Liver (tissue), 9 donors: ENCODE data around the gene MIPEP. TPM values are rescaled to one million over a fixed set of nuclear protein-coding genes. Genes with fewer than 3 reads are reported as not detected.

Experiments
- DNase-seq: peaks from one replicate; pipeline ENCODE4 v3.0.0-alpha.2; 2017; ENCODE audit warnings: low spot score
- H3K27ac ChIP-seq, 2 donors: one replicate each; pipeline ENCODE4 v1.7.0; 2013; ENCODE audit warnings: inconsistent platforms in 2 of 2, low read length in 2 of 2, control low read depth in 1 of 2, low read depth in 1 of 2, mild to moderate bottlenecking in 1 of 2
- H3K27me3 ChIP-seq, 4 donors: one replicate each; pipeline versions ENCODE4 v1.6.1 to v1.7.0; 2013; ENCODE audit warnings: low read length in 3 of 4, inconsistent platforms in 1 of 4, mild to moderate bottlenecking in 1 of 4, moderate library complexity in 1 of 4; ENCODE audit not compliant: control insufficient read depth in 4 of 4, insufficient read depth in 4 of 4
- H3K36me3 ChIP-seq, 4 donors: one replicate each; pipeline versions ENCODE4 v1.6.1 to v1.7.0; 2013; ENCODE audit warnings: low read length in 3 of 4, mild to moderate bottlenecking in 3 of 4, low read depth in 1 of 4, moderate library complexity in 1 of 4; ENCODE audit not compliant: control insufficient read depth in 4 of 4, insufficient read depth in 3 of 4
- H3K4me1 ChIP-seq, 4 donors: one replicate each; pipeline versions ENCODE4 v1.6.1 to v1.7.0; 2013; ENCODE audit warnings: low read length in 3 of 4, mild to moderate bottlenecking in 3 of 4, moderate library complexity in 1 of 4; ENCODE audit not compliant: control insufficient read depth in 4 of 4, insufficient read depth in 4 of 4
- H3K4me3 ChIP-seq, 3 donors: one replicate each; pipeline versions ENCODE4 v1.6.1 to v1.7.0; 2013; ENCODE audit warnings: low read length in 3 of 3, control low read depth in 1 of 3, low read depth in 1 of 3, mild to moderate bottlenecking in 1 of 3
- H3K9ac ChIP-seq, 2 donors: one replicate each; pipeline ENCODE4 v1.7.0; 2013; ENCODE audit warnings: low read length in 2 of 2, mild to moderate bottlenecking in 2 of 2, moderate library complexity in 2 of 2, control low read depth in 1 of 2, low read depth in 1 of 2
- H3K9me3 ChIP-seq, 4 donors: one replicate each; pipeline versions ENCODE4 v1.6.1 to v1.7.0; 2013; ENCODE audit warnings: low read length in 3 of 4; ENCODE audit not compliant: control insufficient read depth in 4 of 4
- ATF3 ChIP-seq: IDR thresholded peaks from 2 replicates; pipeline ENCODE4 v1.6.1; 2016; ENCODE audit warnings: antibody characterized with exemption
- CTCF ChIP-seq: fragments of 150-350 bp; IDR thresholded peaks from 2 replicates; pipeline ENCODE4 v1.5.1; 2017; ENCODE audit warnings: improper control_type of control experiment, low read depth, low read length; ENCODE audit not compliant: missing input control
- EGR1 ChIP-seq, 2 donors: IDR thresholded peaks; 2 replicates each; pipeline ENCODE4 v1.6.1; 2016 to 2018; ENCODE audit warnings: antibody characterized with exemption in 2 of 2, low read depth in 2 of 2
- FOXA1 ChIP-seq: IDR thresholded peaks from 2 replicates; pipeline ENCODE4 v1.6.1; 2016; ENCODE audit warnings: antibody characterized with exemption
- FOXA2 ChIP-seq: IDR thresholded peaks from 2 replicates; pipeline ENCODE4 v1.6.1; 2016; ENCODE audit warnings: antibody characterized with exemption
- HNF4A ChIP-seq, 2 donors: conservative IDR thresholded peaks; 2 replicates each; pipeline ENCODE4 v1.6.1; 2016; ENCODE audit warnings: antibody characterized with exemption in 2 of 2, mild to moderate bottlenecking in 2 of 2
- HNF4G ChIP-seq: IDR thresholded peaks from 2 replicates; pipeline ENCODE4 v1.6.1; 2016; ENCODE audit warnings: antibody characterized with exemption
- MAX ChIP-seq: IDR thresholded peaks from 2 replicates; pipeline ENCODE4 v1.6.1; 2016; ENCODE audit warnings: antibody characterized with exemption
- NR2F2 ChIP-seq: IDR thresholded peaks from 2 replicates; pipeline ENCODE4 v1.6.1; 2016; ENCODE audit warnings: antibody characterized with exemption
- RAD21 ChIP-seq, 2 donors: IDR thresholded peaks; 2 replicates each; pipeline ENCODE4 v1.6.1; 2016; ENCODE audit warnings: antibody characterized with exemption in 2 of 2, mild to moderate bottlenecking in 2 of 2
- REST ChIP-seq: IDR thresholded peaks from 2 replicates; pipeline ENCODE4 v1.6.1; 2016; ENCODE audit warnings: antibody characterized with exemption, mild to moderate bottlenecking
- RXRA ChIP-seq, 2 donors: IDR thresholded peaks; 2 replicates each; pipeline ENCODE4 v1.6.1; 2017 to 2018; ENCODE audit warnings: antibody characterized with exemption in 2 of 2, mild to moderate bottlenecking in 1 of 2
- SP1 ChIP-seq: IDR thresholded peaks from 2 replicates; pipeline ENCODE4 v1.6.1; 2018; ENCODE audit warnings: antibody characterized with exemption, mild to moderate bottlenecking
- TAF1 ChIP-seq: conservative IDR thresholded peaks from 2 replicates; pipeline ENCODE4 v1.6.1; 2016; ENCODE audit warnings: antibody characterized with exemption, mild to moderate bottlenecking
- YY1 ChIP-seq: IDR thresholded peaks from 2 replicates; pipeline ENCODE4 v1.6.1; 2016; ENCODE audit warnings: antibody characterized with exemption, mild to moderate bottlenecking
- ZBTB33 ChIP-seq: IDR thresholded peaks from 2 replicates; pipeline ENCODE4 v1.6.1; 2016; ENCODE audit warnings: antibody characterized with exemption
- WGBS: extraction: QIAGEN DNeasy Blood & Tissue Kit; methylation state at CpG from one replicate; pipeline ENCODE4 v1.1.7; 2013; 5-methylcytosine and 5-hydroxymethylcytosine counted together
- polyA plus RNA-seq, 2 donors: library from polyadenylated mRNA; stranded (reverse) in 1 of 2; unstranded in 1 of 2; fragments of 200-250 nt in 1 of 2; fragments of >200 nt in 1 of 2; fragmentation: Nextera tagmentation in 1 of 2; extraction: Ambion mirVana in 1 of 2; gene quantifications; one replicate each; pipeline versions ENCODE4 v1.2.1 to v1.2.3, GENCODE V29; 2013 to 2015
- total RNA-seq, 2 donors: library from RNA; depleted of rRNA; stranded (reverse); fragments of >200 nt; gene quantifications; one replicate each; pipeline ENCODE4 v1.2.3, GENCODE V29; 2014
- donor health status: healthy.
- donor health status: healthy.
- donor health status: healthy.
- donor health status: healthy.
- donor health status: healthy.

The MIPEP gene
- total and polyA plus RNA-seq, 4 donors: 7.4 to 11.7 (median 10.2) TPM

GRCh38 chr13:23833733-23834611, 55.2 kb downstream of the MIPEP start:
- no peak overlapping the region for H3K4me3 ChIP-seq
- peaks cover 0 to 4% (median 0%) of the 10 kb centered on the region in 4 donors for H3K36me3 ChIP-seq
- H3K4me1 ChIP-seq: no peaks in the 10 kb centered on the region
- no peak for DNase-seq
- no peak overlapping the region for H3K27ac ChIP-seq
- no peak overlapping the region for H3K9ac ChIP-seq
- no peaks in the 10 kb centered on the region for H3K27me3 ChIP-seq
- 94% methylated on average over 36 of the region's 36 CpGs for WGBS
- TF ChIP-seq ATF3: no peak
- no peaks in the 10 kb centered on the region for H3K9me3 ChIP-seq

- no peak for DNase-seq
- H3K9me3 ChIP-seq: no peaks in the 10 kb centered on the region
- TF ChIP-seq MAX (no peak), EGR1 (IDR thresholded peaks at IDR 0.05; ENCODE audit: low read depth in 2 of 2) (no peak), NR2F2 (no peak), HNF4A (conservative IDR thresholded peaks at IDR 0.05) (no peak), ZBTB33 (no peak), FOXA1 (no peak), RXRA (IDR thresholded peaks at IDR 0.05) (no peak), SP1 (no peak), FOXA2 (no peak), CTCF (no peak), ATF3 (no peak), TAF1 (no peak), RAD21 (IDR thresholded peaks at IDR 0.05) (no peak), YY1 (no peak), HNF4G (no peak), REST (no peak)
- H3K36me3 ChIP-seq: no peaks in the 10 kb centered on the region
- H3K4me3 ChIP-seq: no peak overlapping the region
- H3K9ac ChIP-seq: no peak overlapping the region
- H3K27ac ChIP-seq: no peak overlapping the region
- no peaks in the 10 kb centered on the region for H3K27me3 ChIP-seq
- no peaks in the 10 kb centered on the region for H3K4me1 ChIP-seq
- WGBS: 84% methylated on average over 4 of the region's 4 CpGs
These were observed 60.3 kb downstream of the MIPEP start for GRCh38 chr13:23828866-23829265.
